Mammary epithelial cell (primary cell): ENCODE data around the gene LRRC53.

Experiments used
- EZH2 ChIP-seq: IDR thresholded peaks from 2 replicates; pipeline ENCODE4 v1.6.1; 2012; ENCODE audit warnings: low read length, inconsistent platforms, borderline replicate concordance
- TF ChIP-seq, protein P1 (sequence below), 2 donors: IDR thresholded peaks in 1 of 2; conservative IDR thresholded peaks in 1 of 2; 2 replicates each; pipeline ENCODE4 v1.5.1; 2011 to 2012; ENCODE audit warnings: inconsistent platforms in 2 of 2, low read length in 2 of 2, mild to moderate bottlenecking in 2 of 2, control low read depth in 1 of 2, low read depth in 1 of 2; ENCODE audit not compliant: insufficient read depth in 1 of 2; ENCODE audit errors: extremely low read depth in 1 of 2

DNA sequence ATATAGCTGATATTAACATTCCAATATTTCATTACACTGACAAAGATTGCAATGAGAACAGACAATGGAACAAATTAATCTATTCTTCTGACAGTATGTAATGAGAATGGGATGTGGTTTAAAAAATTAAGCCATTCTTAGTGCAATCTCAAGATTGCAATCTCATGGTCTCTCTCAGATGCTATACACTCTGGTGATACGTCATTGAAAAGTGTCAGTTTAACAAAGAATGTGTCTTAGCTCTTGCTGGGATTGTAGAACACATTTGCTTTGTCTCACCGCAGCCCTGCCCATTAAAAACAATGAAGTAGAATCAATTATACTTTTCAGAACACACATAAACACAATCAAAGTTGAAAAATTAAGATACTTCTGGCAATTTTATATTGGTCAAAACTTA lies 55.2 kb downstream of the LRRC53 start:
- TF ChIP-seq, protein P1, sequence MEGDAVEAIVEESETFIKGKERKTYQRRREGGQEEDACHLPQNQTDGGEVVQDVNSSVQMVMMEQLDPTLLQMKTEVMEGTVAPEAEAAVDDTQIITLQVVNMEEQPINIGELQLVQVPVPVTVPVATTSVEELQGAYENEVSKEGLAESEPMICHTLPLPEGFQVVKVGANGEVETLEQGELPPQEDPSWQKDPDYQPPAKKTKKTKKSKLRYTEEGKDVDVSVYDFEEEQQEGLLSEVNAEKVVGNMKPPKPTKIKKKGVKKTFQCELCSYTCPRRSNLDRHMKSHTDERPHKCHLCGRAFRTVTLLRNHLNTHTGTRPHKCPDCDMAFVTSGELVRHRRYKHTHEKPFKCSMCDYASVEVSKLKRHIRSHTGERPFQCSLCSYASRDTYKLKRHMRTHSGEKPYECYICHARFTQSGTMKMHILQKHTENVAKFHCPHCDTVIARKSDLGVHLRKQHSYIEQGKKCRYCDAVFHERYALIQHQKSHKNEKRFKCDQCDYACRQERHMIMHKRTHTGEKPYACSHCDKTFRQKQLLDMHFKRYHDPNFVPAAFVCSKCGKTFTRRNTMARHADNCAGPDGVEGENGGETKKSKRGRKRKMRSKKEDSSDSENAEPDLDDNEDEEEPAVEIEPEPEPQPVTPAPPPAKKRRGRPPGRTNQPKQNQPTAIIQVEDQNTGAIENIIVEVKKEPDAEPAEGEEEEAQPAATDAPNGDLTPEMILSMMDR (conservative IDR thresholded peaks at IDR 0.05 in 1 of 2, IDR thresholded peaks at IDR 0.05 in 1 of 2; ENCODE audit: extremely low read depth in 1 of 2, insufficient read depth in 1 of 2, low read depth in 1 of 2, low read length in 2 of 2): no peak
- TF ChIP-seq EZH2: no peak
